Liver (tissue), 3 donors: ENCODE measurements around the gene SLC66A1.
"Not testable (repeated sequence)": the region's sequence is repeated elsewhere in the genome, so short reads cannot be mapped to it uniquely, and the experiment has no call there.

ENCODE experiments used
- ATF3 ChIP-seq: IDR thresholded peaks from 2 replicates; pipeline ENCODE4 v1.6.1; 2016; ENCODE audit warnings: antibody characterized with exemption
- CTCF ChIP-seq: fragments of 150-350 bp; IDR thresholded peaks from 2 replicates; pipeline ENCODE4 v1.5.1; 2017; ENCODE audit warnings: improper control_type of control experiment, low read depth, low read length; ENCODE audit not compliant: missing input control
- FOXA1 ChIP-seq: IDR thresholded peaks from 2 replicates; pipeline ENCODE4 v1.6.1; 2016; ENCODE audit warnings: antibody characterized with exemption
- GABPA ChIP-seq, 2 donors: IDR thresholded peaks in 1 of 2; conservative IDR thresholded peaks in 1 of 2; 2 replicates each; pipeline ENCODE4 v1.6.1; 2016; ENCODE audit warnings: antibody characterized with exemption in 2 of 2, mild to moderate bottlenecking in 1 of 2, moderate library complexity in 1 of 2
- MAX ChIP-seq: IDR thresholded peaks from 2 replicates; pipeline ENCODE4 v1.6.1; 2016; ENCODE audit warnings: antibody characterized with exemption
- NR2F2 ChIP-seq: IDR thresholded peaks from 2 replicates; pipeline ENCODE4 v1.6.1; 2016; ENCODE audit warnings: antibody characterized with exemption
- RAD21 ChIP-seq, 2 donors: IDR thresholded peaks; 2 replicates each; pipeline ENCODE4 v1.6.1; 2016; ENCODE audit warnings: antibody characterized with exemption in 2 of 2, mild to moderate bottlenecking in 2 of 2
- REST ChIP-seq: IDR thresholded peaks from 2 replicates; pipeline ENCODE4 v1.6.1; 2016; ENCODE audit warnings: antibody characterized with exemption, mild to moderate bottlenecking
- SP1 ChIP-seq: IDR thresholded peaks from 2 replicates; pipeline ENCODE4 v1.6.1; 2018; ENCODE audit warnings: antibody characterized with exemption, mild to moderate bottlenecking
- TAF1 ChIP-seq: conservative IDR thresholded peaks from 2 replicates; pipeline ENCODE4 v1.6.1; 2016; ENCODE audit warnings: antibody characterized with exemption, mild to moderate bottlenecking
- YY1 ChIP-seq: IDR thresholded peaks from 2 replicates; pipeline ENCODE4 v1.6.1; 2016; ENCODE audit warnings: antibody characterized with exemption, mild to moderate bottlenecking
- ZBTB33 ChIP-seq: IDR thresholded peaks from 2 replicates; pipeline ENCODE4 v1.6.1; 2016; ENCODE audit warnings: antibody characterized with exemption
- donor health status: healthy.
- donor health status: healthy.

GRCh38 chr1:19285366-19285765, 26.8 kb upstream of the SLC66A1 start:
- not testable (repeated sequence) for TF ChIP-seq RAD21 (IDR thresholded peaks at IDR 0.05); ATF3; CTCF; SP1; REST; FOXA1; ZBTB33; MAX; GABPA (IDR thresholded peaks at IDR 0.05 in 1 of 2, conservative IDR thresholded peaks at IDR 0.05 in 1 of 2); TAF1; NR2F2
- peak; percentile 12 for TF ChIP-seq YY1
